ENCODE data around the gene DYNLT3. TPM values are rescaled to one million over a fixed set of nuclear protein-coding genes. Genes with fewer than 3 reads are reported as not detected.

The DYNLT3 gene
- total RNA-seq, 2 donors from 2014 or later: 50.4 to 52.9 TPM

DNA sequence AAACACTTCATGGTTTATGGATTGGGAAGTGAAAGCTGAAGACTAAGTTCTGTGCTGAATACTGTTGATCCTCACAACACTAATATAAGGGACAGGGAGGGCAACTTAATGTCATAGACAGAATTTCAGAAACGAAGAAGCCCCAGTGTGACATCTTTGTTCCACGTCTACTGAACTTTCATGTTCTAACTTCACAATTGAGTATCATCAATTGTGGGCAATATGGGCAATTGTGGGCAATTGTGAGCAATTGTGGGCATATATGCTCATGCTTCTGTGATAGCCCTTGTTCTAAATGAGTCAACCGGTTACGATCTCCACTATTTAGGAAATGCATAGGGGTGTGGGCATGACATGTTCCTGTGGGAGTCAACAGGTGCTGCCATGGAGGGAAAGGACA is 33.8 kb downstream of the DYNLT3 start:
- no peak overlapping the region for H3K4me3 ChIP-seq
- H3K4me1 ChIP-seq (ENCODE audit: control insufficient read depth in 1 of 2, low read depth in 2 of 2): no peaks in the 10 kb centered on the region
- no peaks in the 10 kb centered on the region for H3K36me3 ChIP-seq
- no peaks in the 10 kb centered on the region for H3K9me3 ChIP-seq
- DNase-seq (ENCODE audit: low spot score): no peak
- no peak for ATAC-seq (ENCODE audit: insufficient number of reproducible peaks, low FRiP score, low read depth)
- H3K27ac ChIP-seq: no peak overlapping the region
- H3K27me3 ChIP-seq (replicated peaks; ENCODE audit: insufficient read depth): no peaks in the 10 kb centered on the region
- TF ChIP-seq, protein P1, sequence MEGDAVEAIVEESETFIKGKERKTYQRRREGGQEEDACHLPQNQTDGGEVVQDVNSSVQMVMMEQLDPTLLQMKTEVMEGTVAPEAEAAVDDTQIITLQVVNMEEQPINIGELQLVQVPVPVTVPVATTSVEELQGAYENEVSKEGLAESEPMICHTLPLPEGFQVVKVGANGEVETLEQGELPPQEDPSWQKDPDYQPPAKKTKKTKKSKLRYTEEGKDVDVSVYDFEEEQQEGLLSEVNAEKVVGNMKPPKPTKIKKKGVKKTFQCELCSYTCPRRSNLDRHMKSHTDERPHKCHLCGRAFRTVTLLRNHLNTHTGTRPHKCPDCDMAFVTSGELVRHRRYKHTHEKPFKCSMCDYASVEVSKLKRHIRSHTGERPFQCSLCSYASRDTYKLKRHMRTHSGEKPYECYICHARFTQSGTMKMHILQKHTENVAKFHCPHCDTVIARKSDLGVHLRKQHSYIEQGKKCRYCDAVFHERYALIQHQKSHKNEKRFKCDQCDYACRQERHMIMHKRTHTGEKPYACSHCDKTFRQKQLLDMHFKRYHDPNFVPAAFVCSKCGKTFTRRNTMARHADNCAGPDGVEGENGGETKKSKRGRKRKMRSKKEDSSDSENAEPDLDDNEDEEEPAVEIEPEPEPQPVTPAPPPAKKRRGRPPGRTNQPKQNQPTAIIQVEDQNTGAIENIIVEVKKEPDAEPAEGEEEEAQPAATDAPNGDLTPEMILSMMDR (IDR thresholded peaks at IDR 0.05): no peak

- Histone ChIP-seq H3K36me3 (no peaks in the 10 kb centered on the region), H3K27me3 (replicated peaks; ENCODE audit: insufficient read depth) (no peaks in the 10 kb centered on the region), H3K27ac (no peak overlapping the region), H3K9me3 (no peaks in the 10 kb centered on the region), H3K4me3 (no peak overlapping the region), H3K4me1 (ENCODE audit: control insufficient read depth in 1 of 2, low read depth in 2 of 2) (no peaks in the 10 kb centered on the region)
- TF ChIP-seq, protein P1 (IDR thresholded peaks at IDR 0.05): no peak
- no peak for DNase-seq (ENCODE audit: low spot score)
- ATAC-seq (ENCODE audit: insufficient number of reproducible peaks, low FRiP score, low read depth): no peak
Measured at GRCh38 chrX:37812110-37812509, 35.3 kb downstream of the DYNLT3 start.

DNA sequence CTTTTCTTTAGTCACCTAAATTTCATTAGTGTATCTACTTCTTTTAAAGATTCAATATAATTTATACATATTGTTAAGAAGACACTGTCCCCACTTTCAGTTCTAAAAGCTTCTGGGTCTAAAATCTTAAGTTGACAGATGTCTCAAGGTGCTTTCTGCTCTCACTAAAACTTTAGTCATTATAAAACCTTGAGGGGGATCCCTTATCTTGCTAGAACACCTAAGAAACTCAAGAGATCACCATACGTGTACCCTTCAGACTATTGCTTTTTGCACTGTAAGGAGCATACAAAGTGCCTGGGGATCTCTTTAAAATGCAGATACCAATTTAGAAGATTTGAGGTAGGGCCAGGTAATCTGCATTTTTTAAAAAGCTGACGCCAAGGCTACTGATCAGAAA is 37.4 kb downstream of the DYNLT3 start:
- no peak for ATAC-seq (ENCODE audit: insufficient number of reproducible peaks, low FRiP score, low read depth)
- DNase-seq (ENCODE audit: low spot score): no peak
- TF ChIP-seq, protein P1 (IDR thresholded peaks at IDR 0.05): no peak
- Histone ChIP-seq H3K27ac (no peak overlapping the region), H3K36me3 (no peaks in the 10 kb centered on the region), H3K4me3 (no peak overlapping the region), H3K9me3 (no peaks in the 10 kb centered on the region), H3K4me1 (ENCODE audit: control insufficient read depth in 1 of 2, low read depth in 2 of 2) (no peaks in the 10 kb centered on the region), H3K27me3 (replicated peaks; ENCODE audit: insufficient read depth) (no peaks in the 10 kb centered on the region)

- DNase-seq (ENCODE audit: low spot score) (no peak), ATAC-seq (ENCODE audit: insufficient number of reproducible peaks, low FRiP score, low read depth) (no peak)
- TF ChIP-seq, protein P1 (IDR thresholded peaks at IDR 0.05): no peak
- Histone ChIP-seq H3K4me1 (ENCODE audit: control insufficient read depth in 1 of 2, low read depth in 2 of 2) (no peaks in the 10 kb centered on the region), H3K36me3 (no peaks in the 10 kb centered on the region), H3K4me3 (no peak overlapping the region), H3K9me3 (no peaks in the 10 kb centered on the region), H3K27ac (no peak overlapping the region), H3K27me3 (replicated peaks; ENCODE audit: insufficient read depth) (no peaks in the 10 kb centered on the region)
Measured at GRCh38 chrX:37803057-37803456, 44.3 kb downstream of the DYNLT3 start.

DNA sequence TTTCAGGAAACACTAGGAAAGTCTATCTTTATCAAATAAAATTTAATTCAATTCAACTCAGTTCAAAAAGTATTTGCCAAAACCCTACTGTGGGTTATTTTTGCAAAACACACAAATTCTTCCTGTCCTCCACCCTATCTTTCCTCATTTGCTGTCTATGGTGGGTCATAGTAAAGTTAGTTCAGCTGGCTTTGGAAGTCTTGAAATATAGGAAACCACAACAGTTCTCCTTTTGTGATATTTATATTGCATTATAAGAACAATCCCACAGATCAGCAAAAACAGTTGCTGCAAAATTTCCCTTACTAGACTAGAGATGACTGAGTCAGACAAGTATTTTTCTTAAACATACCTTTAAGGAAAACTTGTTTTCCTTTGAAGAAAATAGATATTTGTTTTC is 45.3 kb downstream of the DYNLT3 start:
- Histone ChIP-seq H3K27ac (no peak overlapping the region), H3K4me1 (ENCODE audit: control insufficient read depth in 1 of 2, low read depth in 2 of 2) (no peaks in the 10 kb centered on the region), H3K9me3 (no peaks in the 10 kb centered on the region), H3K27me3 (replicated peaks; ENCODE audit: insufficient read depth) (no peaks in the 10 kb centered on the region), H3K4me3 (no peak overlapping the region), H3K36me3 (no peaks in the 10 kb centered on the region)
- TF ChIP-seq, protein P1 (IDR thresholded peaks at IDR 0.05): no peak
- DNase-seq (ENCODE audit: low spot score) (no peak), ATAC-seq (ENCODE audit: insufficient number of reproducible peaks, low FRiP score, low read depth) (no peak)

Measured in thoracic aorta (tissue), 2 donors.